ENCODE results near the gene ZC3H4.

DNA sequence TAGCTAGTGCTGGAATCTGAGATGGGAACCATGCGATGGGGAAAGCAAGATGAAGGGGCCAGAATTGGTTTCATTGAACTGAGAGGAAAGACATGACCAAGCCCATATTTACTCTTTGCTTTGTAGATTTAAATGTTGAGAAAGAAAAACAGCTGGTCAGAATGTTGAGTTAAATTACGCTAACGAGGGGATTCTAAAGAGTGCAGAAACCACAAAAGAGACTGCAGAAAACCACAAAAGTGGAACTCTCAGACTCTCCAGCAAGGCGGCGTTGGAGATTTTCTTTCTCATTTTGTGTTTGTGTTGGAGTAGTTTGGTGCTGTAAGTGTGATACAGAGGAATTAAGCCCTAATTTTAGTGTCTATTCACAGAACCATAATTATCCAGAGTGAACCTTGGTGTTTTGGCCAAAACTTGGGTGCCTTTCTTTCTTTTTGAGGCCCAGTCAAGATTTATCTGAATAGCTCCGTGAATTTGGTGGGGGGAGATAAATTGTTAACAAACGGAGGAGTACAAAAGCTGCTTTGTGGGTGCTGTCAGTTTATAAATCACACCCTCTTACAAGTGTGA is 43.4 kb upstream of the ZC3H4 start:
- TF ChIP-seq, protein P1, sequence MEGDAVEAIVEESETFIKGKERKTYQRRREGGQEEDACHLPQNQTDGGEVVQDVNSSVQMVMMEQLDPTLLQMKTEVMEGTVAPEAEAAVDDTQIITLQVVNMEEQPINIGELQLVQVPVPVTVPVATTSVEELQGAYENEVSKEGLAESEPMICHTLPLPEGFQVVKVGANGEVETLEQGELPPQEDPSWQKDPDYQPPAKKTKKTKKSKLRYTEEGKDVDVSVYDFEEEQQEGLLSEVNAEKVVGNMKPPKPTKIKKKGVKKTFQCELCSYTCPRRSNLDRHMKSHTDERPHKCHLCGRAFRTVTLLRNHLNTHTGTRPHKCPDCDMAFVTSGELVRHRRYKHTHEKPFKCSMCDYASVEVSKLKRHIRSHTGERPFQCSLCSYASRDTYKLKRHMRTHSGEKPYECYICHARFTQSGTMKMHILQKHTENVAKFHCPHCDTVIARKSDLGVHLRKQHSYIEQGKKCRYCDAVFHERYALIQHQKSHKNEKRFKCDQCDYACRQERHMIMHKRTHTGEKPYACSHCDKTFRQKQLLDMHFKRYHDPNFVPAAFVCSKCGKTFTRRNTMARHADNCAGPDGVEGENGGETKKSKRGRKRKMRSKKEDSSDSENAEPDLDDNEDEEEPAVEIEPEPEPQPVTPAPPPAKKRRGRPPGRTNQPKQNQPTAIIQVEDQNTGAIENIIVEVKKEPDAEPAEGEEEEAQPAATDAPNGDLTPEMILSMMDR (IDR thresholded peaks at IDR 0.05) = no peak
- TF ChIP-seq POLR2A (IDR thresholded peaks at IDR 0.05) = no peak

All from sigmoid colon (tissue), 3 donors.